Measurements from ENCODE around the gene GCK.
A peak's percentile ranks its signal among the peaks of the same experiment; 100 is the strongest.

DNA sequence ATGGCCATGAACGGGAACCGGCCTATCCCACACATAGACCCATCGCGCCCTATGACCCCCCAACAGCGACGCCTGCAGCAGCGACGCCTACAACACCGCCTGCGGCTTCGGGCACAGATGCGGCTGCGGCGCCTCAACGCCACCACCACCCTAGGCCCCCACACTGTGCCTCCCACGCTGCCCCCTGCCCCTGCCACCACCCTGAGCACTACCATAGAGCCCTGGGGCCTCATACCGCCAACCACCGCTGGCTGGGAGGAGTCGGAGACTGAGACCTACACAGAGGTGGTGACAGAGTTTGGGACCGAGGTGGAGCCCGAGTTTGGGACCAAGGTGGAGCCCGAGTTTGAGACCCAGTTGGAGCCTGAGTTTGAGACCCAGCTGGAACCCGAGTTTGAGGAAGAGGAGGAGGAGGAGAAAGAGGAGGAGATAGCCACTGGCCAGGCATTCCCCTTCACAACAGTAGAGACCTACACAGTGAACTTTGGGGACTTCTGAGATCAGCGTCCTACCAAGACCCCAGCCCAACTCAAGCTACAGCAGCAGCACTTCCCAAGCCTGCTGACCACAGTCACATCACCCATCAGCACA, 75.4 kb downstream of the GCK start:
- TF ChIP-seq, protein P1, sequence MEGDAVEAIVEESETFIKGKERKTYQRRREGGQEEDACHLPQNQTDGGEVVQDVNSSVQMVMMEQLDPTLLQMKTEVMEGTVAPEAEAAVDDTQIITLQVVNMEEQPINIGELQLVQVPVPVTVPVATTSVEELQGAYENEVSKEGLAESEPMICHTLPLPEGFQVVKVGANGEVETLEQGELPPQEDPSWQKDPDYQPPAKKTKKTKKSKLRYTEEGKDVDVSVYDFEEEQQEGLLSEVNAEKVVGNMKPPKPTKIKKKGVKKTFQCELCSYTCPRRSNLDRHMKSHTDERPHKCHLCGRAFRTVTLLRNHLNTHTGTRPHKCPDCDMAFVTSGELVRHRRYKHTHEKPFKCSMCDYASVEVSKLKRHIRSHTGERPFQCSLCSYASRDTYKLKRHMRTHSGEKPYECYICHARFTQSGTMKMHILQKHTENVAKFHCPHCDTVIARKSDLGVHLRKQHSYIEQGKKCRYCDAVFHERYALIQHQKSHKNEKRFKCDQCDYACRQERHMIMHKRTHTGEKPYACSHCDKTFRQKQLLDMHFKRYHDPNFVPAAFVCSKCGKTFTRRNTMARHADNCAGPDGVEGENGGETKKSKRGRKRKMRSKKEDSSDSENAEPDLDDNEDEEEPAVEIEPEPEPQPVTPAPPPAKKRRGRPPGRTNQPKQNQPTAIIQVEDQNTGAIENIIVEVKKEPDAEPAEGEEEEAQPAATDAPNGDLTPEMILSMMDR (IDR thresholded peaks at IDR 0.05) = 0 out of 2 replicates have a peak, but pooled peaks have one; percentile 4
- TF ChIP-seq ZFX (IDR thresholded peaks at IDR 0.05; ENCODE audit: borderline replicate concordance) = no peak

Data from 22Rv1 (cell line).